Measurements from ENCODE around the gene TRAF2. TPM values are rescaled to one million over a fixed set of nuclear protein-coding genes. Genes with fewer than 3 reads are reported as not detected.

TRAF2 gene
- polyA plus RNA-seq, 3 donors: 1.6 to 6.1 (median 2.0) TPM

GRCh38 chr9:136899196-136899595, 12.9 kb downstream of the TRAF2 start:
- peaks cover 2% of the 10 kb centered on the region for H3K4me1 Mint-ChIP-seq
- Histone ChIP-seq H3K9me3 (replicated peaks in 1 of 2; ENCODE audit: control insufficient read depth in 1 of 2, insufficient read depth in 1 of 2, low read length in 2 of 2) (no peaks in the 10 kb centered on the region), H2AFZ (ENCODE audit: insufficient read depth, low read depth, low read length, poor library complexity, severe bottlenecking) (no peak overlapping the region), H3K4me2 (replicated peaks; ENCODE audit: extremely low read depth, low read length, poor library complexity, severe bottlenecking) (no peak overlapping the region), H3K27ac (ENCODE audit: low read depth in 1 of 2, low read length in 2 of 2) (no peak overlapping the region), H3K36me3 (replicated peaks in 1 of 2; ENCODE audit: control insufficient read depth in 1 of 2, insufficient read depth in 2 of 2, low read length in 2 of 2) (peaks cover 30 to 70% of the 10 kb centered on the region in 2 donors), H3K4me3 (replicated peaks in 1 of 3; ENCODE audit: low read depth in 2 of 3, low read length in 3 of 3) (no peak overlapping the region), H3K4me1 (ENCODE audit: control insufficient read depth in 1 of 2, insufficient read depth in 2 of 2, low read length in 2 of 2) (no peaks in the 10 kb centered on the region), H3K27me3 (ENCODE audit: control insufficient read depth in 2 of 2, insufficient read depth in 2 of 2, low read length in 2 of 2) (no peaks in the 10 kb centered on the region), H3K9ac (ENCODE audit: insufficient read depth, low read length, poor library complexity, severe bottlenecking) (no peak overlapping the region), H3K79me2 (ENCODE audit: insufficient read depth, low read length) (peaks cover 27% of the 10 kb centered on the region), H4K20me1 (ENCODE audit: insufficient read depth, low read length) (peaks cover 18% of the 10 kb centered on the region)
- H3K4me3 Mint-ChIP-seq: no peak overlapping the region
- H3K27me3 Mint-ChIP-seq (ENCODE audit: low read depth in 3 of 3): no peaks in the 10 kb centered on the region
- H3K9me3 Mint-ChIP-seq: no peaks in the 10 kb centered on the region
- intact Hi-C loops (cut with micrococcal nuclease): no loop called here
- 95% methylated on average over 9 of the region's 9 CpGs for WGBS (ENCODE audit: insufficient coverage)
- no peak for DNase-seq
- TF ChIP-seq CTCF (IDR thresholded peaks at IDR 0.05): no peak
- H3K27ac Mint-ChIP-seq: no peak overlapping the region
- peaks cover 36 to 63% of the 10 kb centered on the region in 2 donors for H3K36me3 Mint-ChIP-seq

- no peaks in the 10 kb centered on the region for H3K27me3 ChIP-seq (ENCODE audit: control insufficient read depth in 2 of 2, insufficient read depth in 2 of 2, low read length in 2 of 2)
- peaks cover 13% of the 10 kb centered on the region for H3K79me2 ChIP-seq (ENCODE audit: insufficient read depth, low read length)
- Mint-ChIP-seq H3K9me3 (no peaks in the 10 kb centered on the region), H3K27ac (no peak overlapping the region), H3K27me3 (ENCODE audit: low read depth in 3 of 3) (no peaks in the 10 kb centered on the region), H3K4me1 (peaks cover 2% of the 10 kb centered on the region), H3K36me3 (peaks cover 33 to 63% of the 10 kb centered on the region in 2 donors), H3K4me3 (no peak overlapping the region)
- no peak for TF ChIP-seq CTCF (IDR thresholded peaks at IDR 0.05)
- no peak overlapping the region for H3K27ac ChIP-seq (ENCODE audit: low read depth in 1 of 2, low read length in 2 of 2)
- H3K36me3 ChIP-seq (replicated peaks in 1 of 2; ENCODE audit: control insufficient read depth in 1 of 2, insufficient read depth in 2 of 2, low read length in 2 of 2): peaks cover 32 to 68% of the 10 kb centered on the region in 2 donors
- no peak overlapping the region for H3K9ac ChIP-seq (ENCODE audit: insufficient read depth, low read length, poor library complexity, severe bottlenecking)
- no peak for DNase-seq
- no peaks in the 10 kb centered on the region for H3K4me1 ChIP-seq (ENCODE audit: control insufficient read depth in 1 of 2, insufficient read depth in 2 of 2, low read length in 2 of 2)
- peaks cover 7% of the 10 kb centered on the region for H4K20me1 ChIP-seq (ENCODE audit: insufficient read depth, low read length)
- WGBS (ENCODE audit: insufficient coverage): 98% methylated on average over 8 of the region's 10 CpGs
- intact Hi-C loops (cut with micrococcal nuclease): no loop called here
- no peak overlapping the region for H3K4me2 ChIP-seq (replicated peaks; ENCODE audit: extremely low read depth, low read length, poor library complexity, severe bottlenecking)
- H3K9me3 ChIP-seq (replicated peaks in 1 of 2; ENCODE audit: control insufficient read depth in 1 of 2, insufficient read depth in 1 of 2, low read length in 2 of 2): no peaks in the 10 kb centered on the region
- H3K4me3 ChIP-seq (replicated peaks in 1 of 3; ENCODE audit: low read depth in 2 of 3, low read length in 3 of 3): no peak overlapping the region
- no peak overlapping the region for H2AFZ ChIP-seq (ENCODE audit: insufficient read depth, low read depth, low read length, poor library complexity, severe bottlenecking)
Measured at GRCh38 chr9:136900556-136900955, 14.2 kb downstream of the TRAF2 start.
